Measurements from ENCODE around the gene MARCHF5. TPM values are rescaled to one million over a fixed set of nuclear protein-coding genes. Genes with fewer than 3 reads are reported as not detected.

Gene MARCHF5
- total and polyA plus RNA-seq, 10 of the 15 experiments (the other 5 are each of a cell fraction or from before 2014, with no cell fraction given): 4.8 to 46.8 (median 19.0) TPM

DNA sequence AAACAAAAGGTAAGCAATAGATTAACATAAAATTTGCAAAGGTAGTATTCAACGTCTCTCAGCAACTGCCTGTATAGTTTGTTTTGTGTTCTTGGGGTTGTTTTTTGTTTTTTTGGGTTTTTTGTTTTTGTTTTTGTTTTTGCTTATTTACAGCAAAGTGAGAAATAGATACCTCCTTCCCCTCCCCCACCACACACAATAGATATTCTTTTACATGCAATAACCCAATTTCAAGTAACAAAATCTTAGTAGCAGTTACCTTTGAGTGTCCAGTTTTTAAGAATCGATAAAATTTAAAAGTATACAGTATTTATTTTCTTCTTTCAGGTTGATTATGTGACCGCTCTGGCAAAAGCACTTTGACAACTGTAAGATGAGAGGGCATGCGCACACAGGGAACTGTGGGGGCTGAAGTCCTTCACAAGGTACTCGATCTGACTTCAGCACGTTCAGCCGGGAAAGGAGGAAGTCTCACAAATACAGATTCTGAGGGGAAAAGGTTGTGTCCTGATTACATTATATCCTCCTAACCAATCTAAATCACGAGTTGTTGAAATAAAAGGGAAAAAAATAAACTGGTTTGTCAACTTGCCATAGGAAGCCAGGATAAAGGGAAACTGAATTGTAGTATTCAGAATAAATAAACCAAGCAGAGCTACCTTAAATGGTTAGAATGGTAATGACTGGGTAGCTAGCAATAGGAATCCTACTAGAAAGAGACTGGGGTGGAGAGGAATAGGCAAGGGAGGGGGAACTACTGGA lies 47.9 kb upstream of the MARCHF5 start (continued):
- TF ChIP-seq, protein P1, sequence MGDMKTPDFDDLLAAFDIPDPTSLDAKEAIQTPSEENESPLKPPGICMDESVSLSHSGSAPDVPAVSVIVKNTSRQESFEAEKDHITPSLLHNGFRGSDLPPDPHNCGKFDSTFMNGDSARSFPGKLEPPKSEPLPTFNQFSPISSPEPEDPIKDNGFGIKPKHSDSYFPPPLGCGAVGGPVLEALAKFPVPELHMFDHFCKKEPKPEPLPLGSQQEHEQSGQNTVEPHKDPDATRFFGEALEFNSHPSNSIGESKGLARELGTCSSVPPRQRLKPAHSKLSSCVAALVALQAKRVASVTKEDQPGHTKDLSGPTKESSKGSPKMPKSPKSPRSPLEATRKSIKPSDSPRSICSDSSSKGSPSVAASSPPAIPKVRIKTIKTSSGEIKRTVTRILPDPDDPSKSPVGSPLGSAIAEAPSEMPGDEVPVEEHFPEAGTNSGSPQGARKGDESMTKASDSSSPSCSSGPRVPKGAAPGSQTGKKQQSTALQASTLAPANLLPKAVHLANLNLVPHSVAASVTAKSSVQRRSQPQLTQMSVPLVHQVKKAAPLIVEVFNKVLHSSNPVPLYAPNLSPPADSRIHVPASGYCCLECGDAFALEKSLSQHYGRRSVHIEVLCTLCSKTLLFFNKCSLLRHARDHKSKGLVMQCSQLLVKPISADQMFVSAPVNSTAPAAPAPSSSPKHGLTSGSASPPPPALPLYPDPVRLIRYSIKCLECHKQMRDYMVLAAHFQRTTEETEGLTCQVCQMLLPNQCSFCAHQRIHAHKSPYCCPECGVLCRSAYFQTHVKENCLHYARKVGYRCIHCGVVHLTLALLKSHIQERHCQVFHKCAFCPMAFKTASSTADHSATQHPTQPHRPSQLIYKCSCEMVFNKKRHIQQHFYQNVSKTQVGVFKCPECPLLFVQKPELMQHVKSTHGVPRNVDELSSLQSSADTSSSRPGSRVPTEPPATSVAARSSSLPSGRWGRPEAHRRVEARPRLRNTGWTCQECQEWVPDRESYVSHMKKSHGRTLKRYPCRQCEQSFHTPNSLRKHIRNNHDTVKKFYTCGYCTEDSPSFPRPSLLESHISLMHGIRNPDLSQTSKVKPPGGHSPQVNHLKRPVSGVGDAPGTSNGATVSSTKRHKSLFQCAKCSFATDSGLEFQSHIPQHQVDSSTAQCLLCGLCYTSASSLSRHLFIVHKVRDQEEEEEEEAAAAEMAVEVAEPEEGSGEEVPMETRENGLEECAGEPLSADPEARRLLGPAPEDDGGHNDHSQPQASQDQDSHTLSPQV (IDR thresholded peaks at IDR 0.05): no peak
- TF ChIP-seq, protein P2, sequence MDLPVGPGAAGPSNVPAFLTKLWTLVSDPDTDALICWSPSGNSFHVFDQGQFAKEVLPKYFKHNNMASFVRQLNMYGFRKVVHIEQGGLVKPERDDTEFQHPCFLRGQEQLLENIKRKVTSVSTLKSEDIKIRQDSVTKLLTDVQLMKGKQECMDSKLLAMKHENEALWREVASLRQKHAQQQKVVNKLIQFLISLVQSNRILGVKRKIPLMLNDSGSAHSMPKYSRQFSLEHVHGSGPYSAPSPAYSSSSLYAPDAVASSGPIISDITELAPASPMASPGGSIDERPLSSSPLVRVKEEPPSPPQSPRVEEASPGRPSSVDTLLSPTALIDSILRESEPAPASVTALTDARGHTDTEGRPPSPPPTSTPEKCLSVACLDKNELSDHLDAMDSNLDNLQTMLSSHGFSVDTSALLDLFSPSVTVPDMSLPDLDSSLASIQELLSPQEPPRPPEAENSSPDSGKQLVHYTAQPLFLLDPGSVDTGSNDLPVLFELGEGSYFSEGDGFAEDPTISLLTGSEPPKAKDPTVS (IDR thresholded peaks at IDR 0.05; ENCODE audit: low read depth, low read length): no peak
- TF ChIP-seq NR2C1 (IDR thresholded peaks at IDR 0.05) (no peak), ZNF217 (IDR thresholded peaks at IDR 0.05) (no peak), FOXK2 (IDR thresholded peaks at IDR 0.05) (peak; percentile 90; the same call in 1 of the 2 replicates), TCF7 (IDR thresholded peaks at IDR 0.05; ENCODE audit: borderline replicate concordance) (no peak), KDM1A (IDR thresholded peaks at IDR 0.05; ENCODE audit: borderline replicate concordance) (no peak), IKZF2 (IDR thresholded peaks at IDR 0.05) (peak in 1 of 2 experiments; percentile 31; a peak in 2 of 4 replicates), NRF1 (conservative IDR thresholded peaks at IDR 0.05; ENCODE audit: low read depth, low read length) (0 out of 2 replicates have a peak, but pooled peaks have one; percentile 25)
- TF ChIP-seq, protein P3, sequence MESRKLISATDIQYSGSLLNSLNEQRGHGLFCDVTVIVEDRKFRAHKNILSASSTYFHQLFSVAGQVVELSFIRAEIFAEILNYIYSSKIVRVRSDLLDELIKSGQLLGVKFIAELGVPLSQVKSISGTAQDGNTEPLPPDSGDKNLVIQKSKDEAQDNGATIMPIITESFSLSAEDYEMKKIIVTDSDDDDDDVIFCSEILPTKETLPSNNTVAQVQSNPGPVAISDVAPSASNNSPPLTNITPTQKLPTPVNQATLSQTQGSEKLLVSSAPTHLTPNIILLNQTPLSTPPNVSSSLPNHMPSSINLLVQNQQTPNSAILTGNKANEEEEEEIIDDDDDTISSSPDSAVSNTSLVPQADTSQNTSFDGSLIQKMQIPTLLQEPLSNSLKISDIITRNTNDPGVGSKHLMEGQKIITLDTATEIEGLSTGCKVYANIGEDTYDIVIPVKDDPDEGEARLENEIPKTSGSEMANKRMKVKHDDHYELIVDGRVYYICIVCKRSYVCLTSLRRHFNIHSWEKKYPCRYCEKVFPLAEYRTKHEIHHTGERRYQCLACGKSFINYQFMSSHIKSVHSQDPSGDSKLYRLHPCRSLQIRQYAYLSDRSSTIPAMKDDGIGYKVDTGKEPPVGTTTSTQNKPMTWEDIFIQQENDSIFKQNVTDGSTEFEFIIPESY (IDR thresholded peaks at IDR 0.05): no peak
- TF ChIP-seq, protein P4, sequence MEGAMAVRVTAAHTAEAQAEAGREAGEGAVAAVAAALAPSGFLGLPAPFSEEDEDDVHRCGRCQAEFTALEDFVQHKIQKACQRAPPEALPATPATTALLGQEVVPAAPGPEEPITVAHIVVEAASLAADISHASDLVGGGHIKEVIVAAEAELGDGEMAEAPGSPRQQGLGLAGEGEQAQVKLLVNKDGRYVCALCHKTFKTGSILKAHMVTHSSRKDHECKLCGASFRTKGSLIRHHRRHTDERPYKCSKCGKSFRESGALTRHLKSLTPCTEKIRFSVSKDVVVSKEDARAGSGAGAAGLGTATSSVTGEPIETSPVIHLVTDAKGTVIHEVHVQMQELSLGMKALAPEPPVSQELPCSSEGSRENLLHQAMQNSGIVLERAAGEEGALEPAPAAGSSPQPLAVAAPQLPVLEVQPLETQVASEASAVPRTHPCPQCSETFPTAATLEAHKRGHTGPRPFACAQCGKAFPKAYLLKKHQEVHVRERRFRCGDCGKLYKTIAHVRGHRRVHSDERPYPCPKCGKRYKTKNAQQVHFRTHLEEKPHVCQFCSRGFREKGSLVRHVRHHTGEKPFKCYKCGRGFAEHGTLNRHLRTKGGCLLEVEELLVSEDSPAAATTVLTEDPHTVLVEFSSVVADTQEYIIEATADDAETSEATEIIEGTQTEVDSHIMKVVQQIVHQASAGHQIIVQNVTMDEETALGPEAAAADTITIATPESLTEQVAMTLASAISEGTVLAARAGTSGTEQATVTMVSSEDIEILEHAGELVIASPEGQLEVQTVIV (IDR thresholded peaks at IDR 0.05; ENCODE audit: borderline replicate concordance, partially characterized antibody): no peak
- TF ChIP-seq, protein P5, sequence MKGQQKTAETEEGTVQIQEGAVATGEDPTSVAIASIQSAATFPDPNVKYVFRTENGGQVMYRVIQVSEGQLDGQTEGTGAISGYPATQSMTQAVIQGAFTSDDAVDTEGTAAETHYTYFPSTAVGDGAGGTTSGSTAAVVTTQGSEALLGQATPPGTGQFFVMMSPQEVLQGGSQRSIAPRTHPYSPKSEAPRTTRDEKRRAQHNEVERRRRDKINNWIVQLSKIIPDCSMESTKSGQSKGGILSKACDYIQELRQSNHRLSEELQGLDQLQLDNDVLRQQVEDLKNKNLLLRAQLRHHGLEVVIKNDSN (IDR thresholded peaks at IDR 0.05; ENCODE audit: borderline replicate concordance, extremely low read length, insufficient read depth, low read depth, low read length): no peak
- TF ChIP-seq, protein P6, sequence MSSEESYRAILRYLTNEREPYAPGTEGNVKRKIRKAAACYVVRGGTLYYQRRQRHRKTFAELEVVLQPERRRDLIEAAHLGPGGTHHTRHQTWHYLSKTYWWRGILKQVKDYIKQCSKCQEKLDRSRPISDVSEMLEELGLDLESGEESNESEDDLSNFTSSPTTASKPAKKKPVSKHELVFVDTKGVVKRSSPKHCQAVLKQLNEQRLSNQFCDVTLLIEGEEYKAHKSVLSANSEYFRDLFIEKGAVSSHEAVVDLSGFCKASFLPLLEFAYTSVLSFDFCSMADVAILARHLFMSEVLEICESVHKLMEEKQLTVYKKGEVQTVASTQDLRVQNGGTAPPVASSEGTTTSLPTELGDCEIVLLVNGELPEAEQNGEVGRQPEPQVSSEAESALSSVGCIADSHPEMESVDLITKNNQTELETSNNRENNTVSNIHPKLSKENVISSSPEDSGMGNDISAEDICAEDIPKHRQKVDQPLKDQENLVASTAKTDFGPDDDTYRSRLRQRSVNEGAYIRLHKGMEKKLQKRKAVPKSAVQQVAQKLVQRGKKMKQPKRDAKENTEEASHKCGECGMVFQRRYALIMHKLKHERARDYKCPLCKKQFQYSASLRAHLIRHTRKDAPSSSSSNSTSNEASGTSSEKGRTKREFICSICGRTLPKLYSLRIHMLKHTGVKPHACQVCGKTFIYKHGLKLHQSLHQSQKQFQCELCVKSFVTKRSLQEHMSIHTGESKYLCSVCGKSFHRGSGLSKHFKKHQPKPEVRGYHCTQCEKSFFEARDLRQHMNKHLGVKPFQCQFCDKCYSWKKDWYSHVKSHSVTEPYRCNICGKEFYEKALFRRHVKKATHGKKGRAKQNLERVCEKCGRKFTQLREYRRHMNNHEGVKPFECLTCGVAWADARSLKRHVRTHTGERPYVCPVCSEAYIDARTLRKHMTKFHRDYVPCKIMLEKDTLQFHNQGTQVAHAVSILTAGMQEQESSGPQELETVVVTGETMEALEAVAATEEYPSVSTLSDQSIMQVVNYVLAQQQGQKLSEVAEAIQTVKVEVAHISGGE (CRISPR knock-in tag; IDR thresholded peaks at IDR 0.05): no peak

All from GM12878 (cell line).